Temporal lobe (tissue), 1 donor: Measurements from ENCODE around the gene OR5AL1. TPM values are rescaled to one million over a fixed set of nuclear protein-coding genes. Genes with fewer than 3 reads are reported as not detected.

ENCODE experiments used
- total RNA-seq: library from RNA; depleted of rRNA; stranded (reverse); fragments of >200 nt; gene quantifications from one replicate; pipeline ENCODE4 v1.2.3, GENCODE V29; 2014

Gene OR5AL1
- total RNA-seq, 1 donor from 2014 or later = not detected

Other genes starting within 250 kb of the OR5AL1 start
- gene OR5J2, start 236.1 kb upstream of the OR5AL1 start, total RNA-seq = not detected
- gene OR5T2, start 178.4 kb upstream of the OR5AL1 start, total RNA-seq = not detected
- gene OR5T3, start 160.4 kb upstream of the OR5AL1 start, total RNA-seq = not detected
- gene OR5T1, start 138.5 kb upstream of the OR5AL1 start, total RNA-seq = not detected
- not detected for gene OR8H1, start 120.4 kb upstream of the OR5AL1 start, total RNA-seq
- not detected for gene OR8K3, start 97.6 kb upstream of the OR5AL1 start, total RNA-seq
- gene OR8K1, start 66.7 kb upstream of the OR5AL1 start, total RNA-seq = not detected
- gene OR8J1, start 58.4 kb upstream of the OR5AL1 start, total RNA-seq = not detected
- not detected for gene OR8U1, start 37.1 kb upstream of the OR5AL1 start, total RNA-seq
- not detected for gene OR5M3, start 60.7 kb downstream of the OR5AL1 start, total RNA-seq
- not detected for gene OR5M8, start 78.7 kb downstream of the OR5AL1 start, total RNA-seq
- gene OR5M11, start 130.6 kb downstream of the OR5AL1 start, total RNA-seq = not detected
- gene OR5M10, start 165.0 kb downstream of the OR5AL1 start, total RNA-seq = not detected
- gene OR5M1, start 202.2 kb downstream of the OR5AL1 start, total RNA-seq = not detected
- not detected for gene OR5AP2, start 229.7 kb downstream of the OR5AL1 start, total RNA-seq